SK-N-MC (cell line): ENCODE measurements around the gene TBX1.

Source experiments
- EZH2 ChIP-seq: fragments of 200-600 bp; sonication (generic); IDR thresholded peaks from one replicate; pipeline ENCODE4 v1.6.1; 2017; ENCODE audit warnings: antibody characterized with exemption
- FOXP2 ChIP-seq: optimal IDR thresholded peaks from 2 replicates; pipeline ENCODE3; 2011; ENCODE audit warnings: mild to moderate bottlenecking, moderate library complexity; ENCODE audit not compliant: insufficient read depth; ENCODE audit errors: extremely low read length, control extremely low read depth
- POLR2AphosphoS5 ChIP-seq: IDR thresholded peaks from 2 replicates; pipeline ENCODE4 v1.6.1; 2012; ENCODE audit warnings: mild to moderate bottlenecking, low read depth, low read length, borderline replicate concordance

GRCh38 chr22:19793161-19793560, 32.6 kb downstream of the TBX1 start:
- TF ChIP-seq EZH2 (no peak), POLR2AphosphoS5 (no peak), FOXP2 (no peak)
